ENCODE data around the gene TTC1.

DNA sequence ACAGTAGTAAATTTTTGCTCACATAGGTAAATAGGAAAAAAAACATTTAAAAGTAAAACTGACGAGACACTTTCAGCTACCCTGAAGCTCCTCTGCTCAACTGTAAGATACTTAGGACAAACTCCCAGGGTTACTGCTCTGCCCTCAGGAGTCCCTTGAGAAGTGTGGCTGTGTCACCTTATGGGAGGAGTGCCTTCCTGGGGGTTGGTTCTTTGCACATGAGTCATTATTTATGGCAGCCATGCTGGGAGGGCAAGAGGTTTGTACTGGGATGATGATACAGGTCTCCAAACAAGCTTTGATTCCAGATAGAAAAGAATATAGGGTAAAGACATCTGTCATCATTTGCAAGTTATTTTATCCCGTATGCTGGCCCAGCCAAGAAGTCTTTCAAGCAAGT is 45.9 kb downstream of the TTC1 start:
- TF ChIP-seq, protein P1, sequence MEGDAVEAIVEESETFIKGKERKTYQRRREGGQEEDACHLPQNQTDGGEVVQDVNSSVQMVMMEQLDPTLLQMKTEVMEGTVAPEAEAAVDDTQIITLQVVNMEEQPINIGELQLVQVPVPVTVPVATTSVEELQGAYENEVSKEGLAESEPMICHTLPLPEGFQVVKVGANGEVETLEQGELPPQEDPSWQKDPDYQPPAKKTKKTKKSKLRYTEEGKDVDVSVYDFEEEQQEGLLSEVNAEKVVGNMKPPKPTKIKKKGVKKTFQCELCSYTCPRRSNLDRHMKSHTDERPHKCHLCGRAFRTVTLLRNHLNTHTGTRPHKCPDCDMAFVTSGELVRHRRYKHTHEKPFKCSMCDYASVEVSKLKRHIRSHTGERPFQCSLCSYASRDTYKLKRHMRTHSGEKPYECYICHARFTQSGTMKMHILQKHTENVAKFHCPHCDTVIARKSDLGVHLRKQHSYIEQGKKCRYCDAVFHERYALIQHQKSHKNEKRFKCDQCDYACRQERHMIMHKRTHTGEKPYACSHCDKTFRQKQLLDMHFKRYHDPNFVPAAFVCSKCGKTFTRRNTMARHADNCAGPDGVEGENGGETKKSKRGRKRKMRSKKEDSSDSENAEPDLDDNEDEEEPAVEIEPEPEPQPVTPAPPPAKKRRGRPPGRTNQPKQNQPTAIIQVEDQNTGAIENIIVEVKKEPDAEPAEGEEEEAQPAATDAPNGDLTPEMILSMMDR (IDR thresholded peaks at IDR 0.05 in 4 of 5, conservative IDR thresholded peaks at IDR 0.05 in 1 of 5) = no peak
- TF ChIP-seq POLR2A (IDR thresholded peaks at IDR 0.05) = no peak

All from gastrocnemius medialis (tissue), 4 donors.